KMS-11 (cell line): ENCODE data around the gene PCMT1.

ENCODE experiments used
- H2AFZ ChIP-seq: fragments of 200-600 bp; sonication (generic); 2 replicates; pipeline ENCODE4 v1.6.1; 2016; ENCODE audit warnings: antibody characterized with exemption, mixed run types, low read depth
- H3K27ac ChIP-seq: fragments of 200-600 bp; sonication (generic); 2 replicates; pipeline ENCODE4 v1.6.1; 2016; ENCODE audit warnings: mild to moderate bottlenecking, mixed run types
- H3K27me3 ChIP-seq: fragments of 200-600 bp; sonication (generic); 2 replicates; pipeline ENCODE4 v1.6.1; 2017; ENCODE audit warnings: mild to moderate bottlenecking, low read depth, mixed run types, moderate library complexity; ENCODE audit not compliant: insufficient read depth
- H3K36me3 ChIP-seq: fragments of 200-600 bp; sonication (generic); 2 replicates; pipeline ENCODE4 v1.6.1; 2017; ENCODE audit warnings: mild to moderate bottlenecking, mixed run types; ENCODE audit not compliant: insufficient read depth
- H3K4me1 ChIP-seq: fragments of 200-600 bp; sonication (generic); 2 replicates; pipeline ENCODE4 v1.6.1; 2016; ENCODE audit warnings: mild to moderate bottlenecking, low read depth, mixed run types; ENCODE audit not compliant: poor library complexity, severe bottlenecking
- H3K4me2 ChIP-seq: fragments of 200-600 bp; sonication (generic); 2 replicates; pipeline ENCODE4 v1.7.0; 2016; ENCODE audit warnings: mild to moderate bottlenecking, mixed run types
- H3K4me3 ChIP-seq: fragments of 200-600 bp; sonication (generic); IDR thresholded peaks from 2 replicates; pipeline ENCODE4 v1.6.1; 2017; ENCODE audit warnings: low read depth, low read length, mixed read lengths; ENCODE audit not compliant: insufficient read depth
- H3K79me2 ChIP-seq: fragments of 200-600 bp; sonication (generic); 2 replicates; pipeline ENCODE4 v1.6.1; 2016; ENCODE audit warnings: low read depth, mixed run types; ENCODE audit not compliant: insufficient read depth
- H3K9ac ChIP-seq: fragments of 200-600 bp; sonication (generic); 2 replicates; pipeline ENCODE4 v1.6.1; 2016; ENCODE audit warnings: mild to moderate bottlenecking, mixed run types
- H4K20me1 ChIP-seq: fragments of 200-600 bp; sonication (generic); 2 replicates; pipeline ENCODE4 v1.6.1; 2016; ENCODE audit warnings: mild to moderate bottlenecking, mixed run types; ENCODE audit not compliant: insufficient read depth
- TF ChIP-seq, protein P1 (sequence below): fragments of 200-600 bp; sonication (generic); conservative IDR thresholded peaks from 2 replicates; pipeline ENCODE4 v1.6.1; 2017; ENCODE audit warnings: low read depth, mild to moderate bottlenecking, antibody characterized with exemption, low read length, moderate library complexity, mixed read lengths

Gene PCMT1

GRCh38 chr6:149716181-149716963 lies 33.2 kb upstream of the PCMT1 start:
- Histone ChIP-seq H3K4me3 (no peak overlapping the region), H3K79me2 (peaks cover 61% of the 10 kb centered on the region), H4K20me1 (peaks cover 7% of the 10 kb centered on the region; the same call in 1 of the 2 replicates), H3K36me3 (no peaks in the 10 kb centered on the region), H3K4me2 (peak overlapping the region; percentile 92), H3K27ac (peak overlapping the region; percentile 96; the same call in 1 of the 2 replicates), H2AFZ (no peak overlapping the region), H3K9ac (peak overlapping the region; percentile 98; the same call in 1 of the 2 replicates), H3K27me3 (no peaks in the 10 kb centered on the region), H3K4me1 (peaks cover 22% of the 10 kb centered on the region)
- TF ChIP-seq, protein P1, sequence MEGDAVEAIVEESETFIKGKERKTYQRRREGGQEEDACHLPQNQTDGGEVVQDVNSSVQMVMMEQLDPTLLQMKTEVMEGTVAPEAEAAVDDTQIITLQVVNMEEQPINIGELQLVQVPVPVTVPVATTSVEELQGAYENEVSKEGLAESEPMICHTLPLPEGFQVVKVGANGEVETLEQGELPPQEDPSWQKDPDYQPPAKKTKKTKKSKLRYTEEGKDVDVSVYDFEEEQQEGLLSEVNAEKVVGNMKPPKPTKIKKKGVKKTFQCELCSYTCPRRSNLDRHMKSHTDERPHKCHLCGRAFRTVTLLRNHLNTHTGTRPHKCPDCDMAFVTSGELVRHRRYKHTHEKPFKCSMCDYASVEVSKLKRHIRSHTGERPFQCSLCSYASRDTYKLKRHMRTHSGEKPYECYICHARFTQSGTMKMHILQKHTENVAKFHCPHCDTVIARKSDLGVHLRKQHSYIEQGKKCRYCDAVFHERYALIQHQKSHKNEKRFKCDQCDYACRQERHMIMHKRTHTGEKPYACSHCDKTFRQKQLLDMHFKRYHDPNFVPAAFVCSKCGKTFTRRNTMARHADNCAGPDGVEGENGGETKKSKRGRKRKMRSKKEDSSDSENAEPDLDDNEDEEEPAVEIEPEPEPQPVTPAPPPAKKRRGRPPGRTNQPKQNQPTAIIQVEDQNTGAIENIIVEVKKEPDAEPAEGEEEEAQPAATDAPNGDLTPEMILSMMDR, result no peak

- TF ChIP-seq, protein P1, result no peak
- Histone ChIP-seq H3K36me3 (no peaks in the 10 kb centered on the region), H3K79me2 (peaks cover 55% of the 10 kb centered on the region), H3K4me2 (peak overlapping the region; percentile 92), H3K9ac (peak overlapping the region; percentile 98), H3K4me1 (peaks cover 22% of the 10 kb centered on the region), H3K27me3 (no peaks in the 10 kb centered on the region), H3K4me3 (no peak overlapping the region), H4K20me1 (peaks cover 7% of the 10 kb centered on the region; the same call in 1 of the 2 replicates), H3K27ac (peak overlapping the region; percentile 96), H2AFZ (peak overlapping the region; percentile 76)
Measured at GRCh38 chr6:149717255-149717587, 32.3 kb upstream of the PCMT1 start.

- no peak within 1 kb of the TSS for H3K4me3 ChIP-seq
- H3K4me1 ChIP-seq, result peaks cover 22% of the 10 kb centered on the region
- H3K79me2 ChIP-seq, result peaks cover 49% of the 10 kb centered on the region
Measured at GRCh38 chr6:149717588-149718458, 31.7 kb upstream of the PCMT1 start, which contains the start of gene LATS1. Gene LATS1, minus strand, starts transcription at chr6:149718101. Its CDS starts 15,975 bp downstream, at chr6:149702126.

GRCh38 chr6:149719531-149719930 lies 30.0 kb upstream of the PCMT1 start:
- Histone ChIP-seq H3K9ac (no peak overlapping the region), H3K79me2 (peaks cover 32% of the 10 kb centered on the region), H3K36me3 (no peaks in the 10 kb centered on the region), H3K4me1 (peaks cover 22% of the 10 kb centered on the region), H3K27ac (no peak overlapping the region), H3K4me3 (no peak overlapping the region), H4K20me1 (peaks cover 7% of the 10 kb centered on the region; the same call in 1 of the 2 replicates), H3K4me2 (no peak overlapping the region), H2AFZ (no peak overlapping the region), H3K27me3 (no peaks in the 10 kb centered on the region)
- TF ChIP-seq, protein P1, result no peak

More at GRCh38 chr6:149717588-149718458, 31.7 kb upstream of the PCMT1 start, which contains the start of gene LATS1:
- Histone ChIP-seq H3K4me2 (peak within 1 kb of the TSS; percentile 92), H3K36me3 (no peaks in the 10 kb centered on the region), H2AFZ (peak within 1 kb of the TSS; percentile 76), H3K9ac (peak within 1 kb of the TSS; percentile 98), H3K27ac (peak within 1 kb of the TSS; percentile 96), H3K27me3 (no peaks in the 10 kb centered on the region), H4K20me1 (peaks cover 7% of the 10 kb centered on the region; the same call in 1 of the 2 replicates)
- TF ChIP-seq, protein P1, result no peak
